Vagina (tissue), 2 donors: Measurements from ENCODE around the gene VNN1. TPM values are rescaled to one million over a fixed set of nuclear protein-coding genes. Genes with fewer than 3 reads are reported as not detected.
"Not testable (repeated sequence)": the region's sequence is repeated elsewhere in the genome, so short reads cannot be mapped to it uniquely, and the experiment has no call there.

Experiments used
- DNase-seq, 2 donors: peaks; one replicate each; pipeline ENCODE4 v3.0.0-alpha.2; 2017; ENCODE audit errors: extremely low spot score in 2 of 2
- H3K27ac ChIP-seq: fragments of 200-600 bp; sonication (generic); one replicate; pipeline ENCODE4 v1.5.1; 2019
- H3K27me3 ChIP-seq: fragments of 200-600 bp; sonication (generic); one replicate; pipeline ENCODE4 v1.5.1; 2019
- H3K36me3 ChIP-seq, 2 donors: fragments of 200-600 bp; sonication (generic); one replicate each; pipeline ENCODE4 v1.5.1; 2017 to 2019
- H3K4me1 ChIP-seq: fragments of 200-600 bp; sonication (generic); one replicate; pipeline ENCODE4 v1.5.1; 2019
- H3K4me3 ChIP-seq, 2 donors: fragments of 200-600 bp; sonication (generic); 1 replicate in 1 of 2; 2 replicates in 1 of 2; pipeline ENCODE4 v1.5.1; 2016 to 2019
- H3K9me3 ChIP-seq: fragments of 200-600 bp; sonication (generic); one replicate; pipeline ENCODE4 v1.5.1; 2019
- POLR2A ChIP-seq, 2 donors: fragments of 450-650 bp; IDR thresholded peaks; one replicate each; pipeline ENCODE4 v1.6.1; 2017; ENCODE audit warnings: antibody characterized with exemption in 2 of 2, mild to moderate bottlenecking in 2 of 2, moderate library complexity in 2 of 2
- POLR2AphosphoS5 ChIP-seq, 2 donors: sonication (generic); formaldehyde crosslinking; IDR thresholded peaks; one replicate each; pipeline ENCODE4 v1.9.0; 2017; ENCODE audit warnings: antibody characterized with exemption in 2 of 2, mild to moderate bottlenecking in 2 of 2, low read depth in 1 of 2; ENCODE audit not compliant: insufficient read depth in 1 of 2
- intact Hi-C: fragments of 100-400 bp; cut with DNase I; formaldehyde crosslinking; loops from one replicate; pipeline ENCODE4 v1.15.1; 2023
- total RNA-seq: library from RNA; depleted of rRNA; stranded (reverse); fragments of >200 nt; gene quantifications from one replicate; pipeline ENCODE4 v1.2.3, GENCODE V29; 2016
- TF ChIP-seq, protein P1 (sequence below), 3 experiments: fragments of 450-650 bp in 2 of 3; fragments of 200-600 bp in 1 of 3; sonication (generic) in 1 of 3; IDR thresholded peaks; one replicate each; pipeline ENCODE4 v1.5.1; 2017 to 2019; ENCODE audit warnings: antibody characterized with exemption in 3 of 3, mild to moderate bottlenecking in 2 of 3, moderate library complexity in 2 of 3

The VNN1 gene
- total RNA-seq, 1 donor from 2014 or later, result 2.0 TPM

DNA sequence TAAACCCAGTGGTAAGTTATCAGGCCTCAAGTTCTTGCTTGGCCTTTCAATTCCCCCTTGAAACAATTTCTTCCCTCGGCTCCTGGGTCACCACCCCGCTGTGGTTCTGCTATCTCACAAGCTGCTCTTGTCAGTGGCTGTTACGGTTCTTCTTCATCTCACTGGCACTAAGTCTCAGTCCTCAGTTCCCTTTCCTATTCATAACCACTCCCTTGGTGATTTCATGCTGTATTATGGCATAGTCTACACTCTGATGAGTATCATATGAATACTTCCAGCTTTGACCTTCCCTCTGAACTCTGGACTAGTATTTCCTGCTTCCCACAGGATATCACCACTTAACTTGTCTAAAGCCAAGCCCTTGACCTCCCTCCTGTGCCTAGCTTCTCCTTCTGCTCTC lies 62.8 kb downstream of the VNN1 start:
- no peaks in the 10 kb centered on the region for H3K36me3 ChIP-seq
- TF ChIP-seq, protein P1, sequence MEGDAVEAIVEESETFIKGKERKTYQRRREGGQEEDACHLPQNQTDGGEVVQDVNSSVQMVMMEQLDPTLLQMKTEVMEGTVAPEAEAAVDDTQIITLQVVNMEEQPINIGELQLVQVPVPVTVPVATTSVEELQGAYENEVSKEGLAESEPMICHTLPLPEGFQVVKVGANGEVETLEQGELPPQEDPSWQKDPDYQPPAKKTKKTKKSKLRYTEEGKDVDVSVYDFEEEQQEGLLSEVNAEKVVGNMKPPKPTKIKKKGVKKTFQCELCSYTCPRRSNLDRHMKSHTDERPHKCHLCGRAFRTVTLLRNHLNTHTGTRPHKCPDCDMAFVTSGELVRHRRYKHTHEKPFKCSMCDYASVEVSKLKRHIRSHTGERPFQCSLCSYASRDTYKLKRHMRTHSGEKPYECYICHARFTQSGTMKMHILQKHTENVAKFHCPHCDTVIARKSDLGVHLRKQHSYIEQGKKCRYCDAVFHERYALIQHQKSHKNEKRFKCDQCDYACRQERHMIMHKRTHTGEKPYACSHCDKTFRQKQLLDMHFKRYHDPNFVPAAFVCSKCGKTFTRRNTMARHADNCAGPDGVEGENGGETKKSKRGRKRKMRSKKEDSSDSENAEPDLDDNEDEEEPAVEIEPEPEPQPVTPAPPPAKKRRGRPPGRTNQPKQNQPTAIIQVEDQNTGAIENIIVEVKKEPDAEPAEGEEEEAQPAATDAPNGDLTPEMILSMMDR (IDR thresholded peaks at IDR 0.05), result no peak
- TF ChIP-seq POLR2A (IDR thresholded peaks at IDR 0.05) (no peak), POLR2AphosphoS5 (IDR thresholded peaks at IDR 0.05; ENCODE audit: insufficient read depth in 1 of 2, low read depth in 1 of 2) (no peak)

GRCh38 chr6:132650429-132650828 lies 63.4 kb downstream of the VNN1 start:
- H3K36me3 ChIP-seq, result no peaks in the 10 kb centered on the region
- no peak overlapping the region for H3K27ac ChIP-seq
- no peaks in the 10 kb centered on the region for H3K4me1 ChIP-seq
- H3K9me3 ChIP-seq, result no peaks in the 10 kb centered on the region
- H3K27me3 ChIP-seq, result no peaks in the 10 kb centered on the region
- intact Hi-C loops, result no loop called here
- no peak overlapping the region for H3K4me3 ChIP-seq
- TF ChIP-seq POLR2A (IDR thresholded peaks at IDR 0.05), result no peak
- TF ChIP-seq POLR2AphosphoS5 (IDR thresholded peaks at IDR 0.05; ENCODE audit: insufficient read depth in 1 of 2, low read depth in 1 of 2), result no peak
- TF ChIP-seq, protein P1 (IDR thresholded peaks at IDR 0.05), result no peak
- no peak for DNase-seq

More for the DNA sequence above, 62.8 kb downstream of the VNN1 start:
- Histone ChIP-seq H3K27me3 (no peaks in the 10 kb centered on the region), H3K9me3 (no peaks in the 10 kb centered on the region), H3K27ac (no peak overlapping the region), H3K4me1 (no peaks in the 10 kb centered on the region), H3K4me3 (no peak overlapping the region)
- intact Hi-C loops, result no loop called here
- DNase-seq, result no peak

DNA sequence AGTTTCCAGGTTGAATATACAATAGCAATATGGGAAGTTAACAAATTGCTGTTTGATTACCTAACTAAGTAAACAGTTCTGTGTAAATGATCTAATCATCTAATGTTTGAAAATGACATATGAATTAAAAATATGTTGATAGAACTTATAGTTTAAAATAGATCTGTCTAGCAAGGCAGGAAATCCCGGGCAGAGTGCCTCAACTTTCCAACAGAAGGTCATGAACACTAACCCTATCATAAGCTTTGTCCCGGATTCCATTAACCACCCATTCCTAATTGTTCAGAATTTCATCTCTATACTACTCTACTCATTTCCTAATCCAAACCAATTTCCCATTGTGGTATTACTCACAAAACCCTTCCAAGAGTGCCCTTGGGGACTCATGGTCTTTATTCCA lies 65.0 kb downstream of the VNN1 start:
- H3K4me1 ChIP-seq, result no peaks in the 10 kb centered on the region
- TF ChIP-seq POLR2A (IDR thresholded peaks at IDR 0.05), result no peak
- TF ChIP-seq, protein P1 (IDR thresholded peaks at IDR 0.05), result no peak
- TF ChIP-seq POLR2AphosphoS5 (IDR thresholded peaks at IDR 0.05; ENCODE audit: insufficient read depth in 1 of 2, low read depth in 1 of 2), result no peak
- H3K9me3 ChIP-seq, result no peaks in the 10 kb centered on the region
- intact Hi-C loops, result no loop called here
- no peaks in the 10 kb centered on the region for H3K36me3 ChIP-seq
- H3K4me3 ChIP-seq, result no peak overlapping the region
- no peak for DNase-seq
- no peaks in the 10 kb centered on the region for H3K27me3 ChIP-seq
- H3K27ac ChIP-seq, result no peak overlapping the region

- Histone ChIP-seq H3K36me3 (no peaks in the 10 kb centered on the region), H3K4me3 (no peak overlapping the region), H3K27ac (no peak overlapping the region), H3K4me1 (no peaks in the 10 kb centered on the region), H3K27me3 (no peaks in the 10 kb centered on the region), H3K9me3 (no peaks in the 10 kb centered on the region)
- no peak for DNase-seq
- no peak for TF ChIP-seq POLR2A (IDR thresholded peaks at IDR 0.05)
- TF ChIP-seq, protein P1 (IDR thresholded peaks at IDR 0.05), result no peak
- no peak for TF ChIP-seq POLR2AphosphoS5 (IDR thresholded peaks at IDR 0.05; ENCODE audit: insufficient read depth in 1 of 2, low read depth in 1 of 2)
- intact Hi-C loops, result no loop called here
Measured at GRCh38 chr6:132648356-132648755, 65.5 kb downstream of the VNN1 start.

- intact Hi-C loops, result no loop called here
- no peaks in the 10 kb centered on the region for H3K4me1 ChIP-seq
- H3K9me3 ChIP-seq, result no peaks in the 10 kb centered on the region
- H3K36me3 ChIP-seq, result no peaks in the 10 kb centered on the region
- no peak overlapping the region for H3K27ac ChIP-seq
- H3K4me3 ChIP-seq, result no peak overlapping the region
- H3K27me3 ChIP-seq, result no peaks in the 10 kb centered on the region
- DNase-seq, result no peak
- TF ChIP-seq, protein P1 (IDR thresholded peaks at IDR 0.05), result no peak
Measured at GRCh38 chr6:132643547-132643946, 70.3 kb downstream of the VNN1 start.

DNA sequence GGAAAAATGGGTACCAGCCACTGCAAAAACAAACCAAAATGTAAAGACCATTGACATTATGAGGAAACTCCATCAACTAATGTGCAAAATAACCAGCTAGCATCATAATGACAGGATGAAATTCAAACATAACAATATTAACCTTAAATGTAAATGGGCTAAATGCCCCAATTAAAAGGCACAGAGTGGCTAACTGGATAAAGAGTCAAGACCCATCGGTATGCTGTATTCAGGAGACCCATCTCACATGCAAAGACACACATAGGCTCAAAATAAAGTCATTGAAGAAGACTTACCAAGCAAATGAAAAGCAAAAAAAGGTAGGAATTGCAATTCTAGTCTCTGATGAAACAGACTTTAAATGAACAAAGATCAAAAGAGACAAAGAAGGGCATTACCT lies 76.7 kb downstream of the VNN1 start:
- H3K4me3 ChIP-seq, H3K9me3 ChIP-seq, H3K27me3 ChIP-seq, intact Hi-C loops, H3K4me1 ChIP-seq, H3K27ac ChIP-seq, DNase-seq, H3K36me3 ChIP-seq: not testable (repeated sequence)

DNA sequence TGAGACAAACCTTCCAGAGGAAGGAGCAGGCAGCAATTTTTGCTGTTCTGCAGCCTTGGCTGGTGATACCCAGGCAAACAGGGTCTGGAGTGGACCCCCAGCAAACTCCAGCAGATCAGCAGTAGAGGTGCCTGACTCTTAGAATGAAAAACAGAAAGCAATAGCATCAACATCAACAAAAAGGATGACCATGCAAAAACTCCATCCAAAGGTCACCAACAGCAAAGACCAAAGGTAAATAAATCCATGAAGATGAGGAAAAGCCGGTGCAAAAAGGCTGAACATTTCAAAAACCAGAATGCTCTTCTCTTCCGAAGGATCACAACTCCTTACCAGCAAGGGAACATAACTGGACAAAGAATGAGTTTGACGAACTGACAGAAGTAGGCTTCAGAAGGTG lies 77.9 kb downstream of the VNN1 start:
- H3K9me3 ChIP-seq, H3K4me1 ChIP-seq, H3K4me3 ChIP-seq, H3K27ac ChIP-seq, DNase-seq, H3K36me3 ChIP-seq, intact Hi-C loops, H3K27me3 ChIP-seq: not testable (repeated sequence)

DNA sequence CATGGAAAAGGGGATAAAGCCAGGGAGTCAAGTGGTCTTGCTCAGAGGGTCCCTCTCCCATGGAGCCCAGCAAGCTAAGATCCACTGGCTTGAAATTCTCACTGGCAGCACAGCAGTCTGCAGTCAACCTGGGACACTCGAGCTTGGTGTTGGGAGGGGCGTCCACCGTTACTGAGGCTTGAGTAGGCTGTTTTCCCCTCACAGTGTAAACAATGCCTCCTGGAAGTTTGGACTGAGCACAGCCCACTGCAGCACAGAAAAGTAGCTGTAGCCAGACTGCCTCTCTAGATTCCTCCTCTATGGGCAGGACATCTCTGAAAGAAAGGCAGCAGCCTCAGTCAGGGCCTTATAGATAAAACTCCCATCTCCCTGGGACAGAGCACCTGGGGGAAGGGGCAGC lies 78.6 kb downstream of the VNN1 start:
- DNase-seq, H3K27ac ChIP-seq, H3K27me3 ChIP-seq, intact Hi-C loops, H3K4me3 ChIP-seq, H3K4me1 ChIP-seq, H3K9me3 ChIP-seq, H3K36me3 ChIP-seq: not testable (repeated sequence)
